Measurements from ENCODE around the gene MYL9.

Gene MYL9

GRCh38 chr20:36538026-36538722 is 3.1 kb upstream of the MYL9 start:
- TF ChIP-seq CTCF (IDR thresholded peaks at IDR 0.05; ENCODE audit: low read depth, low read length), result no peak
- DNase-seq (ENCODE audit: extremely low read depth, low read depth), result no peak

- DNase-seq (ENCODE audit: extremely low read depth, low read depth), result no peak
- no peak for TF ChIP-seq CTCF (IDR thresholded peaks at IDR 0.05; ENCODE audit: low read depth, low read length)
These were observed 638 bp upstream of the MYL9 start for GRCh38 chr20:36540551-36541211.

- DNase-seq (ENCODE audit: extremely low read depth, low read depth), result no peak
- peak; percentile 73 for TF ChIP-seq CTCF (IDR thresholded peaks at IDR 0.05; ENCODE audit: low read depth, low read length)
These were observed 609 bp downstream of the MYL9 start for GRCh38 chr20:36541768-36542488.

- DNase-seq (ENCODE audit: extremely low read depth, low read depth), result no peak
- no peak for TF ChIP-seq CTCF (IDR thresholded peaks at IDR 0.05; ENCODE audit: low read depth, low read length)
These were observed 1.3 kb downstream of the MYL9 start for GRCh38 chr20:36542516-36543183.

GRCh38 chr20:36543184-36544133 is 2.1 kb downstream of the MYL9 start:
- DNase-seq (ENCODE audit: extremely low read depth, low read depth), result no peak
- no peak for TF ChIP-seq CTCF (IDR thresholded peaks at IDR 0.05; ENCODE audit: low read depth, low read length)

GRCh38 chr20:36544134-36545018 is 3.1 kb downstream of the MYL9 start:
- DNase-seq (ENCODE audit: extremely low read depth, low read depth), result no peak
- no peak for TF ChIP-seq CTCF (IDR thresholded peaks at IDR 0.05; ENCODE audit: low read depth, low read length)
